GM11168 (cell line): ENCODE data around the gene ABCA4.

ENCODE experiments used
- in situ Hi-C: fragments of 300-500 bp; cut with MboI; formaldehyde crosslinking; loops from one replicate; pipeline ENCODE4 v1.12.0; 2022; ENCODE audit warnings: low sequenced_read_pairs; ENCODE audit not compliant: unreplicated experiment

Gene ABCA4

GRCh38 chr1:94038511-94038910 lies 82.4 kb downstream of the ABCA4 start:
- in situ Hi-C loops: no loop called here

- in situ Hi-C loops: no loop called here
These were observed 83.3 kb downstream of the ABCA4 start for GRCh38 chr1:94037392-94038229.

- in situ Hi-C loops: no loop called here
These were observed 84.2 kb downstream of the ABCA4 start for GRCh38 chr1:94036730-94037129.

- in situ Hi-C loops: no loop called here
These were observed 87.1 kb downstream of the ABCA4 start for GRCh38 chr1:94033849-94034248.

DNA sequence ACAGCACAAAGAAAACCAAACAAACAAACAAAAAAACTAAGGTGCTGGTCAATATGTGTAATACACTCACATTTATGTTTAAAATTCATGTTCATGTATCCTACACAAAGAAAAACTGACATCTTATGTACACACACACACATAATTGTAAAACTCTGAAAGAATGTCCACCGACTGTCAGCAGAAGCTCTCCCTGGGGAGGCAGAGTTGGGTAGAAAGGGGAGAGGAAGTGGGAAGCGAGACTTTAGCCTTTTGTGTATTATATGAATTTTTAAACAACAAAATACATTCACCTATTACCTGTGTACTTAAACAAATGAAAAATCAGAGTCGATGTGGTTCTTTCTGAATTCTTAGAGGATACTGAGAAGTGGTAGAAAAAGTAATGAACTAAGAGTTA lies 88.3 kb downstream of the ABCA4 start:
- in situ Hi-C loops: no loop called here

GRCh38 chr1:94031591-94031990 lies 89.4 kb downstream of the ABCA4 start:
- in situ Hi-C loops: no loop called here

GRCh38 chr1:94031154-94031553 lies 89.8 kb downstream of the ABCA4 start:
- in situ Hi-C loops: no loop called here

- in situ Hi-C loops: no loop called here
These were observed 91.6 kb downstream of the ABCA4 start for GRCh38 chr1:94029130-94029993.

- in situ Hi-C loops: no loop called here
These were observed 93.0 kb downstream of the ABCA4 start for GRCh38 chr1:94027721-94028515.

GRCh38 chr1:94026619-94027380 lies 94.1 kb downstream of the ABCA4 start:
- in situ Hi-C loops: no loop called here

GRCh38 chr1:94025383-94026340 lies 95.3 kb downstream of the ABCA4 start:
- in situ Hi-C loops: no loop called here

DNA sequence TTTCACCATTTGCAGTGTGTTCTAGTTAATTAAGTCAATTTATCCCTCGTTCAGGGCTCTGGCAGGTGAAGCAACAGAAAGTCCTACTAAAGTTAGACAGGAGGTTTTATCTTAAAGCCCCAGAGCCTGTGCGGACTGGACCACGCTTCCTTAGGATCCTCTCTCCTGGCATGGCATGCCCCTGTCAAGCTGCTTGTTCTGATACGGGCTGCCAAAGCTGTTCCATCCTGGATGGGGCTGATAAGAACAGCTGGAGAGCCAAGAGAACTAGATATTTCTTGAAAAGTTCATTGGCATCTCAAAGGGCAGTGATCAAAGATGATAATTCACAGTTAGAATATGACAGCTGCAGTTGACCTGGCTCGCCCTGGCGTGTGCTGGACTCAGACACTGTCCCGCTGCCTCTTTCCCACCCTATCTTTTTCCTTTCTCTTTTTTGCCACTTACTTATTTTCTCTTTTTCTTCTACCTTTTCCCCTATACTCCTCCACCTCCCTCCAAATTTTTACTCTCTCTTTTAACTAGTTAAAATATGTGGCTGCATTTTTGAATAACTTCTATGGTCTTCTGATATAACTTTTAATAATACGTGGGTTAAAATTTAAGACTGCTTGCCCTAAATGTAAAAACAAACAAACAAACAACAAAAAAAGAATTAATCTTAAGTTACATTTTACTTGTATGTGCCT lies 96.7 kb downstream of the ABCA4 start:
- in situ Hi-C loops: no loop called here

GRCh38 chr1:94022471-94023189 lies 98.3 kb downstream of the ABCA4 start:
- in situ Hi-C loops: no loop called here

- in situ Hi-C loops: no loop called here
These were observed 100.0 kb downstream of the ABCA4 start for GRCh38 chr1:94020764-94021579.

GRCh38 chr1:94019327-94019726 lies 101.6 kb downstream of the ABCA4 start:
- in situ Hi-C loops: no loop called here

DNA sequence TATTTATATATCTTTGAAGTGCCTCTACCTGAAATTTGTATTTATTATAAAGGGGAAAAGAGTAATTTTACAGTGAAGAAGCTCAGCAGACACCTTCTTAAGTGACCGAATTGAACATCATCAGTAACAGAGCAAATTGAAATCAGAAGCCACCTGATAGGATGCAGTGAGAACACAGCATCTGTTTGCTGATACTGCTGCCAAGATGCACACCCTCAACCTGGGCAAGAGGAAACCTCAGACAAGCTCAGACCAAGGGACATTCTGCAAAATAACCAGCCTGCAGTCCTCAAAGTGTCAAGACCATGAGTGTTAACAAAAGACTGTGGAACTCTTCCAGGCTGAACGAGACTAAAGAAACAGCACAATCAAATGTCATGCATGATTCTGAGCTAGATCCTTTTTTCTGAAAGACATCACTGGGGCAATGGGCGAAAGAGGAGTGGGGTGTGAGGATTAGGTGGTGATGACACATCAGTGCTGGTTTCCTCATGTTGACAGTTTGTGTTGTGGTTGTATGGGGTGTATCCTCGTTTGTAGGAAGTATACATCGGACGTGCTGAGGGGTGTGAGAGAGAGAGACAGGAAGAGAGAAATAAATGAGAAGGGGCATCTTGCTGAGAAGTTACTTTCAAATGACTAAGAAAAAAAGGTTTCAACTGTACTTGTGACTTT lies 103.7 kb downstream of the ABCA4 start:
- in situ Hi-C loops: no loop called here
